GM20431 (cell line): Measurements from ENCODE around the gene ZMYM3.

Experiments used
- in situ Hi-C: fragments of 300-500 bp; cut with MseI, MboI; formaldehyde crosslinking; loops from one replicate; pipeline ENCODE4 v1.15.0; 2020; ENCODE audit warnings: low sequenced_read_pairs; ENCODE audit not compliant: unreplicated experiment

The ZMYM3 gene

GRCh38 chrX:71214604-71215337 is 39.2 kb downstream of the ZMYM3 start:
- in situ Hi-C loops: no loop called here

GRCh38 chrX:71214152-71214551 is 39.8 kb downstream of the ZMYM3 start:
- in situ Hi-C loops: no loop called here

GRCh38 chrX:71212536-71212935 is 41.4 kb downstream of the ZMYM3 start:
- in situ Hi-C loops: no loop called here

- in situ Hi-C loops: no loop called here
Observed at GRCh38 chrX:71210816-71211215, 43.1 kb downstream of the ZMYM3 start.

- in situ Hi-C loops: no loop called here
Observed at GRCh38 chrX:71199252-71200008, 54.5 kb downstream of the ZMYM3 start.

- in situ Hi-C loops: no loop called here
Observed at GRCh38 chrX:71198066-71198465, 55.9 kb downstream of the ZMYM3 start.

- in situ Hi-C loops: no loop called here
Observed at GRCh38 chrX:71195964-71196649, 57.8 kb downstream of the ZMYM3 start.

- in situ Hi-C loops: no loop called here
Observed at GRCh38 chrX:71191248-71191647, 62.7 kb downstream of the ZMYM3 start.
